IMR-90 (cell line): Measurements from ENCODE around the gene PGLYRP2. TPM values are rescaled to one million over a fixed set of nuclear protein-coding genes. Genes with fewer than 3 reads are reported as not detected.

Experiments used
- ATAC-seq: fragments of 200-7000 bp; cut with Tn5 transposase; 2 replicates; pipeline ENCODE4 v1.9.1; 2020; ENCODE audit warnings: low read depth, mild to moderate bottlenecking, moderate library complexity
- BruUV-seq: library from RNA; stranded (reverse); fragments of 400-500 nt; replicated peaks from 2 replicates; lab custom pipeline; 2021; lab: Mats Ljungman, UMichigan
- CTCF ChIA-PET: fragments of 300-600 bp; formaldehyde crosslinking; extraction: SDS; loops from one replicate; lab custom pipeline; 2021; ENCODE audit warnings: antibody characterized with exemption; lab: Yijun Ruan, JAX
- POLR2A ChIA-PET: fragments of 300-600 bp; sonication (Branson Sonifier 250); formaldehyde crosslinking; loops from one replicate; lab custom pipeline; 2022; ENCODE audit warnings: antibody characterized with exemption; ENCODE audit not compliant: unreplicated experiment; lab: Charles Lee
- DNase-seq: peaks from one replicate; pipeline ENCODE4 v3.0.0; 2013
- H2AFZ ChIP-seq: replicated peaks from 2 replicates; pipeline ENCODE3; 2013; ENCODE audit warnings: low read length, mild to moderate bottlenecking; ENCODE audit not compliant: poor library complexity
- H2AK5ac ChIP-seq: 2 replicates; pipeline ENCODE4 v1.6.1; 2013; ENCODE audit warnings: low read depth, low read length, inconsistent platforms
- H2AK9ac ChIP-seq: replicated peaks from 2 replicates; pipeline ENCODE3; 2013; ENCODE audit warnings: mild to moderate bottlenecking, low read depth, low read length, moderate library complexity; ENCODE audit not compliant: poor library complexity
- H2BK120ac ChIP-seq: 2 replicates; pipeline ENCODE4 v1.6.1; 2013; ENCODE audit warnings: low read depth, low read length, inconsistent platforms
- H2BK15ac ChIP-seq: 3 replicates; pipeline ENCODE4 v1.6.1; 2013; ENCODE audit warnings: low read depth, low read length, inconsistent platforms
- H2BK20ac ChIP-seq: 2 replicates; pipeline ENCODE4 v1.6.1; 2013; ENCODE audit warnings: low read depth, mild to moderate bottlenecking, inconsistent platforms, low read length, moderate library complexity
- H2BK5ac ChIP-seq: 2 replicates; pipeline ENCODE4 v1.6.1; 2013; ENCODE audit warnings: mild to moderate bottlenecking, low read depth, low read length, inconsistent platforms; ENCODE audit not compliant: poor library complexity, severe bottlenecking
- H3K14ac ChIP-seq: replicated peaks from 2 replicates; pipeline ENCODE4 v1.6.1; 2013; ENCODE audit warnings: low read depth, low read length, inconsistent platforms
- H3K18ac ChIP-seq: 2 replicates; pipeline ENCODE4 v1.6.1; 2013; ENCODE audit warnings: low read depth, low read length, control low read depth
- H3K23ac ChIP-seq: 2 replicates; pipeline ENCODE4 v1.6.1; 2013; ENCODE audit warnings: low read depth, low read length, inconsistent platforms
- H3K27ac ChIP-seq: 2 replicates; pipeline ENCODE4 v1.5.1; 2013; ENCODE audit warnings: mild to moderate bottlenecking, control low read depth, low read length; ENCODE audit not compliant: insufficient read depth
- H3K27me3 ChIP-seq: 2 replicates; pipeline ENCODE4 v1.6.1; 2013; ENCODE audit warnings: low read length; ENCODE audit not compliant: control insufficient read depth, insufficient read depth
- H3K36me3 ChIP-seq: 2 replicates; pipeline ENCODE4 v1.6.1; 2013; ENCODE audit warnings: low read length, mixed read lengths; ENCODE audit not compliant: control insufficient read depth, insufficient read depth
- H3K4ac ChIP-seq: 2 replicates; pipeline ENCODE4 v1.6.1; 2013; ENCODE audit warnings: low read depth, low read length, inconsistent platforms
- H3K4me1 ChIP-seq: 2 replicates; pipeline ENCODE4 v1.6.1; 2013; ENCODE audit warnings: low read length, mixed read lengths; ENCODE audit not compliant: control insufficient read depth, insufficient read depth
- H3K4me2 ChIP-seq: 2 replicates; pipeline ENCODE4 v1.6.1; 2013; ENCODE audit warnings: low read depth, mild to moderate bottlenecking, control low read depth, low read length, moderate library complexity
- H3K4me3 ChIP-seq: 2 replicates; pipeline ENCODE4 v1.5.1; 2013; ENCODE audit warnings: low read depth, mild to moderate bottlenecking, control low read depth, low read length, moderate library complexity; ENCODE audit not compliant: insufficient read depth
- H3K56ac ChIP-seq: 2 replicates; pipeline ENCODE4 v1.6.1; 2013; ENCODE audit warnings: low read length, inconsistent platforms; ENCODE audit not compliant: insufficient read depth; ENCODE audit errors: extremely low read depth
- H3K79me1 ChIP-seq, 2 experiments: 2 replicates each; pipeline ENCODE4 v1.6.1; 2013; ENCODE audit warnings: low read length in 2 of 2, inconsistent platforms in 1 of 2, low read depth in 1 of 2
- H3K9ac ChIP-seq: 2 replicates; pipeline ENCODE4 v1.6.1; 2013; ENCODE audit warnings: low read depth, low read length, control low read depth
- H3K9me1 ChIP-seq: 2 replicates; pipeline ENCODE4 v1.6.1; 2013; ENCODE audit warnings: low read length, inconsistent platforms; ENCODE audit not compliant: insufficient read depth
- H3K9me3 ChIP-seq: 2 replicates; pipeline ENCODE4 v1.6.1; 2013; ENCODE audit warnings: low read length; ENCODE audit not compliant: control insufficient read depth, insufficient read depth
- H4K20me1 ChIP-seq: 2 replicates; pipeline ENCODE4 v1.6.1; 2013; ENCODE audit warnings: low read length, inconsistent platforms; ENCODE audit not compliant: insufficient read depth
- H4K5ac ChIP-seq: 2 replicates; pipeline ENCODE4 v1.6.1; 2013; ENCODE audit warnings: mild to moderate bottlenecking, low read depth, low read length, control low read depth
- H4K8ac ChIP-seq, 2 experiments: 2 replicates each; pipeline ENCODE4 v1.6.1; 2013; ENCODE audit warnings: low read depth in 2 of 2, low read length in 2 of 2, control low read depth in 1 of 2, inconsistent platforms in 1 of 2
- H4K91ac ChIP-seq: 2 replicates; pipeline ENCODE4 v1.6.1; 2013; ENCODE audit warnings: low read depth, low read length, inconsistent platforms; ENCODE audit not compliant: insufficient read depth
- BHLHE40 ChIP-seq: fragments of 150-350 bp; IDR thresholded peaks from 2 replicates; pipeline ENCODE4 v1.6.1; 2016; ENCODE audit warnings: mild to moderate bottlenecking, low read depth, low read length
- CEBPB ChIP-seq: IDR thresholded peaks from 2 replicates; pipeline ENCODE4 v1.6.1; 2012; ENCODE audit warnings: low read depth, low read length, improper control_type of control experiment
- CHD1 ChIP-seq: IDR thresholded peaks from 2 replicates; pipeline ENCODE4 v1.6.1; 2012; ENCODE audit warnings: low read depth, low read length, improper control_type of control experiment
- CTCF ChIP-seq: conservative IDR thresholded peaks from 2 replicates; pipeline ENCODE4 v1.5.1; 2012; ENCODE audit warnings: mild to moderate bottlenecking, low read depth, low read length, improper control_type of control experiment
- ELK1 ChIP-seq: fragments of 150-350 bp; IDR thresholded peaks from 2 replicates; pipeline ENCODE4 v1.6.1; 2016; ENCODE audit warnings: low read depth, mild to moderate bottlenecking, low read length, moderate library complexity, borderline replicate concordance
- FOS ChIP-seq: fragments of 150-350 bp; IDR thresholded peaks from 2 replicates; pipeline ENCODE4 v1.6.1; 2016; ENCODE audit warnings: low read depth, low read length
- MAFK ChIP-seq: IDR thresholded peaks from 2 replicates; pipeline ENCODE4 v1.6.1; 2012; ENCODE audit warnings: low read depth, low read length, improper control_type of control experiment
- MAZ ChIP-seq: IDR thresholded peaks from 2 replicates; pipeline ENCODE4 v1.6.1; 2012; ENCODE audit warnings: low read depth, mild to moderate bottlenecking, low read length, improper control_type of control experiment, moderate library complexity, borderline replicate concordance
- MXI1 ChIP-seq: IDR thresholded peaks from 2 replicates; pipeline ENCODE4 v1.6.1; 2012; ENCODE audit warnings: low read depth, mild to moderate bottlenecking, low read length, moderate library complexity, borderline replicate concordance
- NFE2L2 ChIP-seq: fragments of 150-350 bp; IDR thresholded peaks from 2 replicates; pipeline ENCODE4 v1.6.1; 2016; ENCODE audit warnings: low read depth, mild to moderate bottlenecking, low read length
- POLR2A ChIP-seq: IDR thresholded peaks from 2 replicates; pipeline ENCODE4 v1.6.1; 2012; ENCODE audit warnings: mild to moderate bottlenecking, low read depth, low read length
- RAD21 ChIP-seq: IDR thresholded peaks from 2 replicates; pipeline ENCODE4 v1.6.1; 2012; ENCODE audit warnings: low read length, improper control_type of control experiment
- RCOR1 ChIP-seq: IDR thresholded peaks from 2 replicates; pipeline ENCODE4 v1.6.1; 2012; ENCODE audit warnings: mild to moderate bottlenecking, low read length, improper control_type of control experiment; ENCODE audit not compliant: insufficient replicate concordance
- RFX5 ChIP-seq: IDR thresholded peaks from 2 replicates; pipeline ENCODE4 v1.8.0; 2012; ENCODE audit warnings: low read depth, mild to moderate bottlenecking, low read length, moderate library complexity
- SMC3 ChIP-seq: fragments of 150-350 bp; IDR thresholded peaks from 2 replicates; pipeline ENCODE4 v1.6.1; 2016; ENCODE audit warnings: low read depth, mild to moderate bottlenecking, antibody characterized with exemption, low read length, moderate library complexity
- USF2 ChIP-seq: fragments of 150-350 bp; IDR thresholded peaks from 2 replicates; pipeline ENCODE4 v1.6.1; 2017; ENCODE audit warnings: mild to moderate bottlenecking, antibody characterized with exemption, low read length, low read depth
- WGBS, 2 experiments: methylation state at CpG; one replicate each; pipeline versions ENCODE4 v1.1.5 to v1.1.7; 2013; ENCODE audit warnings: missing lambda C conversion rate in 2 of 2; ENCODE audit not compliant: insufficient read length in 1 of 2; ENCODE audit errors: extremely low coverage in 2 of 2; 5-methylcytosine and 5-hydroxymethylcytosine counted together
- dilution Hi-C: fragments of 300-500 bp; cut with HindIII; formaldehyde crosslinking; loops from one replicate; pipeline ENCODE4 v1.14.3; 2018; ENCODE audit warnings: low sequenced_read_pairs; ENCODE audit not compliant: unreplicated experiment
- in situ Hi-C: fragments of 300-500 bp; cut with MboI; formaldehyde crosslinking; loops from 3 replicates; pipeline ENCODE4 v1.14.3; 2019; ENCODE audit warnings: low sequenced_read_pairs, inconsistent platforms, mixed read lengths
- intact Hi-C: fragments of 100-400 bp; cut with micrococcal nuclease; formaldehyde crosslinking; loops from 2 replicates; pipeline ENCODE4 v1.10.0; 2022
- polyA plus RNA-seq, 3 experiments: library from polyadenylated mRNA; depleted of rRNA; stranded (reverse); fragments of >200 nt; gene quantifications; 2 replicates each; pipeline ENCODE4 v1.2.3, GENCODE V29; 2012; ENCODE audit warnings: low replicate concordance in 1 of 3
- total RNA-seq: library from RNA; depleted of rRNA; stranded (reverse); fragments of >200 nt; gene quantifications from 2 replicates; pipeline ENCODE4 v1.2.3, GENCODE V29; 2012

The PGLYRP2 gene
- total and polyA plus RNA-seq, 2 of the 4 experiments (the other 2 are of a cell fraction): not detected

- ChIA-PET CTCF (no interaction called here), POLR2A (no interaction called here)
- H4K91ac ChIP-seq: no peak overlapping the region
- no peaks in the 10 kb centered on the region for H3K4me1 ChIP-seq
- no peak overlapping the region for H3K27ac ChIP-seq
- dilution Hi-C loops (no loop called here), intact Hi-C loops (no loop called here), in situ Hi-C loops (no loop called here)
- WGBS, 2 experiments: 38% methylated on average over 9 of the region's 25 CpGs; no CpG with 5 or more reads in 1 of the 2 experiments
- H2BK20ac ChIP-seq: no peak overlapping the region
- no peak for DNase-seq
- H3K4ac ChIP-seq: no peak overlapping the region
- no peak overlapping the region for H3K23ac ChIP-seq
- no peak overlapping the region for H3K4me2 ChIP-seq
- no peak overlapping the region for H4K8ac ChIP-seq
- H4K5ac ChIP-seq: no peak overlapping the region
- no peaks in the 10 kb centered on the region for H3K9me3 ChIP-seq
- no peak overlapping the region for H3K14ac ChIP-seq
- no peaks in the 10 kb centered on the region for H3K79me1 ChIP-seq
- no peaks in the 10 kb centered on the region for H3K9me1 ChIP-seq
- H2BK5ac ChIP-seq: no peak overlapping the region
- H2BK15ac ChIP-seq: no peak overlapping the region
- no peak overlapping the region for H3K9ac ChIP-seq
- no peak overlapping the region for H3K4me3 ChIP-seq
- no peak overlapping the region for H2AFZ ChIP-seq
- no peaks in the 10 kb centered on the region for H4K20me1 ChIP-seq
- H2AK9ac ChIP-seq: no peak overlapping the region
- no peak overlapping the region for H2AK5ac ChIP-seq
- peaks cover 27% of the 10 kb centered on the region for H3K27me3 ChIP-seq
- H3K56ac ChIP-seq: no peak overlapping the region
- no peak overlapping the region for H3K18ac ChIP-seq
- no peak for ATAC-seq
- H3K36me3 ChIP-seq: no peaks in the 10 kb centered on the region
- TF ChIP-seq USF2: no peak
- no peak for TF ChIP-seq CHD1
- no peak for TF ChIP-seq MXI1
- no peak for TF ChIP-seq MAZ
- TF ChIP-seq POLR2A: no peak
- no peak for TF ChIP-seq BHLHE40
- no peak for TF ChIP-seq RAD21
- no peak for TF ChIP-seq SMC3
- TF ChIP-seq CTCF: no peak
- no peak for TF ChIP-seq MAFK
- no peak for TF ChIP-seq NFE2L2
- no peak for TF ChIP-seq RCOR1
- TF ChIP-seq ELK1: no peak
- TF ChIP-seq CEBPB: no peak
- no peak for TF ChIP-seq RFX5
- TF ChIP-seq FOS: no peak
- H2BK120ac ChIP-seq: no peak overlapping the region
- no TSS peak for BruUV-seq
These were observed 15.4 kb downstream of the PGLYRP2 start for GRCh38 chr19:15463861-15464371.
